NB4 (cell line): ENCODE measurements around the gene STOML1.

Experiments used
- POLR2A ChIP-seq: IDR thresholded peaks from 2 replicates; pipeline ENCODE4 v1.6.1; 2011; ENCODE audit warnings: mild to moderate bottlenecking; ENCODE audit not compliant: insufficient read length; ENCODE audit errors: extremely low read depth
- TF ChIP-seq, protein P1 (sequence below): IDR thresholded peaks from one replicate; pipeline ENCODE4 v1.5.1; 2012; ENCODE audit warnings: low read depth, low read length

DNA sequence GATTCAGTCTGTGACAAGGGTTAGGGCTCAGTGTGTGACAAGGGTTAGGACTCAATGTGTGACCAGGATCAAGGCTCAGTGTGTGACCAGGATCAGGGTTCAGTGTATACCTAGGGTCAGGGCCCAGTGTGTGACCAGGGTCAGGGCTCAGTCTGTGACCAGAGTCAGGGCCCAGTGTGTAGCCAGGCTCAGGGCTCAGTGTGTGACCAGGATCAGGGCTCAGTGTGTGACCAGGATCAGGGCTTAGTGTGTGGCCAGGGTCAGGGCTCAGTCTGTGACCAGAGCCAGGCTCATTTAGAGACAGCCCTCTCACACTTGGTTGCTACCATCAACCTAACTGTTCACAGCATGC is 41.6 kb downstream of the STOML1 start:
- TF ChIP-seq, protein P1, sequence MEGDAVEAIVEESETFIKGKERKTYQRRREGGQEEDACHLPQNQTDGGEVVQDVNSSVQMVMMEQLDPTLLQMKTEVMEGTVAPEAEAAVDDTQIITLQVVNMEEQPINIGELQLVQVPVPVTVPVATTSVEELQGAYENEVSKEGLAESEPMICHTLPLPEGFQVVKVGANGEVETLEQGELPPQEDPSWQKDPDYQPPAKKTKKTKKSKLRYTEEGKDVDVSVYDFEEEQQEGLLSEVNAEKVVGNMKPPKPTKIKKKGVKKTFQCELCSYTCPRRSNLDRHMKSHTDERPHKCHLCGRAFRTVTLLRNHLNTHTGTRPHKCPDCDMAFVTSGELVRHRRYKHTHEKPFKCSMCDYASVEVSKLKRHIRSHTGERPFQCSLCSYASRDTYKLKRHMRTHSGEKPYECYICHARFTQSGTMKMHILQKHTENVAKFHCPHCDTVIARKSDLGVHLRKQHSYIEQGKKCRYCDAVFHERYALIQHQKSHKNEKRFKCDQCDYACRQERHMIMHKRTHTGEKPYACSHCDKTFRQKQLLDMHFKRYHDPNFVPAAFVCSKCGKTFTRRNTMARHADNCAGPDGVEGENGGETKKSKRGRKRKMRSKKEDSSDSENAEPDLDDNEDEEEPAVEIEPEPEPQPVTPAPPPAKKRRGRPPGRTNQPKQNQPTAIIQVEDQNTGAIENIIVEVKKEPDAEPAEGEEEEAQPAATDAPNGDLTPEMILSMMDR = no peak
- no peak for TF ChIP-seq POLR2A
